Measurements from ENCODE around the gene TMEM72. TPM values are rescaled to one million over a fixed set of nuclear protein-coding genes. Genes with fewer than 3 reads are reported as not detected.

The TMEM72 gene
- total and polyA plus RNA-seq, 2 of the 13 experiments (the other 11 are each of a cell fraction or from before 2014, with no cell fraction given) = 0.04 TPM; not detected in 1

DNA sequence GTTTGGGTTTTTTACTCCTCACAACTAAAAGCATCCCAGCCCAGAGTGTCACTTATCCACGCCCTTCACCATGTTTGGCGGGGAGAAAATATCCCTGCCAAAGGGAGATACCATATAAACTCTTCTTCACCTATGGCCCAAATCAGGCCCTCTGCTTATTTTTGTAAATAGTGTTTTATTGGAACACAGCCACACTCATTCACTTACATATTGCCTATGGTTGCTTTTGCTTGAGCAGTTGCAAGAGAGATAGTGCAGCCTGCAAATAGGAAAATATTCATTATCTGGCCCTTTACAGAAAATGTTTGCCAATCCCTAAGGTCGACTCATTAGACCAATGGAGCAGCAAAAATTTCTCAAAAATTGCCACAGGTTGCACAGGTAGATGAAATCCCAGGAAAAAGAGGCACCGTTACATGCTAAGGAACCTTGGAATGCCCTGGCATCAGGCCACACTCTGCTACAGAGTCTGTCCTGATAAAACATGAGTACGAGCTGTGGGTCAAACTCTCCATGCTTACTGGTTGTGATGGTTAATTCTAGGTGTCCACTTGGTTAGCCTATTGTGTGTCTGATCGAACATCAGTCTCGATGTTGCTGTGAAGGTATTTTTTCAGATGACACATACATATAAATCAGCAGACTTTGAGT, 40.6 kb downstream of the TMEM72 start:
- intact Hi-C loops (cut with micrococcal nuclease; ENCODE audit: unreplicated experiment) (loop anchor here (2.0 to 5.0 kb wide), 2 partner anchors 13 to 694 kb away; no protein-coding TSS in a partner anchor), in situ Hi-C loops (cut with HindIII; ENCODE audit: extremely low pct_ligation_motif_present, low pct_unique_long_range_greater_than_20kb) (loop anchor here (25.0 kb wide), 1 partner anchor 1539 kb away; the partner anchor contains the start of gene HNRNPF)
- TF ChIP-seq ZNF232 (CRISPR knock-in tag; IDR thresholded peaks at IDR 0.05; ENCODE audit: borderline replicate concordance) (no peak), ZMAT3 (CRISPR knock-in tag; conservative IDR thresholded peaks at IDR 0.05) (no peak), ZFP90 (CRISPR knock-in tag; IDR thresholded peaks at IDR 0.05; ENCODE audit: borderline replicate concordance) (no peak), MAFF (IDR thresholded peaks at IDR 0.05; ENCODE audit: low read depth, low read length) (no peak), ZNF782 (CRISPR knock-in tag; IDR thresholded peaks at IDR 0.05; ENCODE audit: borderline replicate concordance) (no peak), ETV6 (CRISPR knock-in tag; conservative IDR thresholded peaks at IDR 0.05) (no peak), NCOR1 (IDR thresholded peaks at IDR 0.05; ENCODE audit: borderline replicate concordance, low read length) (no peak), ZFP82 (CRISPR knock-in tag; IDR thresholded peaks at IDR 0.05; ENCODE audit: borderline replicate concordance) (no peak), KDM6A (CRISPR knock-in tag; IDR thresholded peaks at IDR 0.05; ENCODE audit: low read depth) (no peak), NCOA1 (CRISPR knock-in tag; IDR thresholded peaks at IDR 0.05) (no peak), CENPX (CRISPR knock-in tag; IDR thresholded peaks at IDR 0.05) (no peak), TEAD3 (CRISPR knock-in tag; optimal IDR thresholded peaks at IDR 0.05; ENCODE audit: borderline replicate concordance) (no peak)
- TF ChIP-seq, protein P1, sequence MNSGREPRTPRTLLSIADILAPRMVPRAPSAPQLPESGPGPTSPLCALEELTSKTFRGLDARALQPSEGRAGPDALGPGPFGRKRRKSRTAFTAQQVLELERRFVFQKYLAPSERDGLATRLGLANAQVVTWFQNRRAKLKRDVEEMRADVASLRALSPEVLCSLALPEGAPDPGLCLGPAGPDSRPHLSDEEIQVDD (CRISPR knock-in tag; IDR thresholded peaks at IDR 0.05; ENCODE audit: borderline replicate concordance) = no peak
- TF ChIP-seq, protein P2, sequence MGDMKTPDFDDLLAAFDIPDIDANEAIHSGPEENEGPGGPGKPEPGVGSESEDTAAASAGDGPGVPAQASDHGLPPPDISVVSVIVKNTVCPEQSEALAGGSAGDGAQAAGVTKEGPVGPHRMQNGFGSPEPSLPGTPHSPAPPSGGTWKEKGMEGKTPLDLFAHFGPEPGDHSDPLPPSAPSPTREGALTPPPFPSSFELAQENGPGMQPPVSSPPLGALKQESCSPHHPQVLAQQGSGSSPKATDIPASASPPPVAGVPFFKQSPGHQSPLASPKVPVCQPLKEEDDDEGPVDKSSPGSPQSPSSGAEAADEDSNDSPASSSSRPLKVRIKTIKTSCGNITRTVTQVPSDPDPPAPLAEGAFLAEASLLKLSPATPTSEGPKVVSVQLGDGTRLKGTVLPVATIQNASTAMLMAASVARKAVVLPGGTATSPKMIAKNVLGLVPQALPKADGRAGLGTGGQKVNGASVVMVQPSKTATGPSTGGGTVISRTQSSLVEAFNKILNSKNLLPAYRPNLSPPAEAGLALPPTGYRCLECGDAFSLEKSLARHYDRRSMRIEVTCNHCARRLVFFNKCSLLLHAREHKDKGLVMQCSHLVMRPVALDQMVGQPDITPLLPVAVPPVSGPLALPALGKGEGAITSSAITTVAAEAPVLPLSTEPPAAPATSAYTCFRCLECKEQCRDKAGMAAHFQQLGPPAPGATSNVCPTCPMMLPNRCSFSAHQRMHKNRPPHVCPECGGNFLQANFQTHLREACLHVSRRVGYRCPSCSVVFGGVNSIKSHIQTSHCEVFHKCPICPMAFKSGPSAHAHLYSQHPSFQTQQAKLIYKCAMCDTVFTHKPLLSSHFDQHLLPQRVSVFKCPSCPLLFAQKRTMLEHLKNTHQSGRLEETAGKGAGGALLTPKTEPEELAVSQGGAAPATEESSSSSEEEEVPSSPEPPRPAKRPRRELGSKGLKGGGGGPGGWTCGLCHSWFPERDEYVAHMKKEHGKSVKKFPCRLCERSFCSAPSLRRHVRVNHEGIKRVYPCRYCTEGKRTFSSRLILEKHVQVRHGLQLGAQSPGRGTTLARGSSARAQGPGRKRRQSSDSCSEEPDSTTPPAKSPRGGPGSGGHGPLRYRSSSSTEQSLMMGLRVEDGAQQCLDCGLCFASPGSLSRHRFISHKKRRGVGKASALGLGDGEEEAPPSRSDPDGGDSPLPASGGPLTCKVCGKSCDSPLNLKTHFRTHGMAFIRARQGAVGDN (CRISPR knock-in tag; IDR thresholded peaks at IDR 0.05) = no peak
- TF ChIP-seq, protein P3, sequence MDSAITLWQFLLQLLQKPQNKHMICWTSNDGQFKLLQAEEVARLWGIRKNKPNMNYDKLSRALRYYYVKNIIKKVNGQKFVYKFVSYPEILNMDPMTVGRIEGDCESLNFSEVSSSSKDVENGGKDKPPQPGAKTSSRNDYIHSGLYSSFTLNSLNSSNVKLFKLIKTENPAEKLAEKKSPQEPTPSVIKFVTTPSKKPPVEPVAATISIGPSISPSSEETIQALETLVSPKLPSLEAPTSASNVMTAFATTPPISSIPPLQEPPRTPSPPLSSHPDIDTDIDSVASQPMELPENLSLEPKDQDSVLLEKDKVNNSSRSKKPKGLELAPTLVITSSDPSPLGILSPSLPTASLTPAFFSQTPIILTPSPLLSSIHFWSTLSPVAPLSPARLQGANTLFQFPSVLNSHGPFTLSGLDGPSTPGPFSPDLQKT (CRISPR knock-in tag; IDR thresholded peaks at IDR 0.05; ENCODE audit: borderline replicate concordance) = no peak
- WGBS (ENCODE audit: low lambda C conversion rate) = 93% methylated on average over 7 of the region's 7 CpGs
- Histone ChIP-seq H3K4me1 (ENCODE audit: insufficient read depth, low read length) (peaks cover 80% of the 10 kb centered on the region), H3K9ac (ENCODE audit: insufficient read depth, low read depth, low read length) (no peak overlapping the region), H3K27me3 (ENCODE audit: control insufficient read depth in 1 of 2, insufficient read depth in 2 of 2, low read length in 2 of 2) (no peaks in the 10 kb centered on the region), H3K79me2 (ENCODE audit: insufficient read depth, low read length) (no peaks in the 10 kb centered on the region), H3K27ac (ENCODE audit: extremely low read length, insufficient read depth, low read length) (no peak overlapping the region), H2AFZ (ENCODE audit: low read length) (no peak overlapping the region), H4K20me1 (ENCODE audit: insufficient read depth, low read length) (no peaks in the 10 kb centered on the region), H3K9me3 (ENCODE audit: low read length) (no peaks in the 10 kb centered on the region), H3K4me2 (ENCODE audit: low read depth, low read length) (no peak overlapping the region), H3K4me3 (replicated peaks in 1 of 3; ENCODE audit: insufficient read depth in 1 of 3, low read depth in 2 of 3, low read length in 3 of 3) (no peak overlapping the region), H3K36me3 (replicated peaks in 1 of 2; ENCODE audit: control insufficient read depth in 1 of 2, insufficient read depth in 2 of 2, low read length in 2 of 2) (0 out of 5 replicates have a peak, but pooled peaks cover 0 to 6% of the 10 kb centered on the region in 2 experiments)
- FAIRE-seq (no peak), ATAC-seq (no peak), DNase-seq (ENCODE audit: low spot score) (no peak)
- no TSS peak for BruUV-seq (replicated peaks)
- ChIA-PET CTCF (ENCODE audit: low intra/inter-chr PET ratio, low total read pairs) (no interaction called here), POLR2A (interaction anchor here (1.1 to 2.8 kb wide), 6 partner anchors 9 to 39 kb away, joined by 4 to 25 read pairs (median 8); no protein-coding TSS in a partner anchor)
